Stimulated activated CD8-positive, alpha-beta memory T cell treated with anti-CD3 and anti-CD28 coated beads, Interleukin-7, amount 100 ng/mL, for 1 hour (primary cell): ENCODE measurements around the gene NDUFAF8.

Experiments
- DNase-seq, 2 donors: peaks; one replicate each; pipeline ENCODE4 v3.0.0-alpha.2; 2020; ENCODE audit warnings: low read depth in 2 of 2

NDUFAF8 gene

GRCh38 chr17:81238815-81239713, at the start of gene NDUFAF8, which contains the start of gene TEPSIN:
NDUFAF8 (plus strand) TSS chr17:81239318; CDS start chr17:81239364, 46 bp downstream.
TEPSIN (minus strand) TSS chr17:81239055; CDS start chr17:81239033, 22 bp downstream.
- DNase-seq, result peak; percentile 85 to 88

- DNase-seq, result no peak
These were observed 49.2 kb upstream of the NDUFAF8 start for GRCh38 chr17:81189670-81190530.

- no peak for DNase-seq
These were observed 48.5 kb upstream of the NDUFAF8 start for GRCh38 chr17:81190591-81190990.

GRCh38 chr17:81191116-81191515, 48.0 kb upstream of the NDUFAF8 start:
- DNase-seq, result no peak

GRCh38 chr17:81191646-81192045, 47.5 kb upstream of the NDUFAF8 start:
- DNase-seq, result no peak

- no peak for DNase-seq
These were observed 46.6 kb upstream of the NDUFAF8 start for GRCh38 chr17:81192386-81193050.

GRCh38 chr17:81193051-81193410, 46.1 kb upstream of the NDUFAF8 start:
- no peak for DNase-seq

- DNase-seq, result no peak
These were observed 45.5 kb upstream of the NDUFAF8 start for GRCh38 chr17:81193470-81194224.

- no peak for DNase-seq
These were observed 44.8 kb upstream of the NDUFAF8 start for GRCh38 chr17:81194225-81194760.

- DNase-seq, result no peak
These were observed 43.9 kb upstream of the NDUFAF8 start for GRCh38 chr17:81194941-81195901.

GRCh38 chr17:81195941-81196495, 43.1 kb upstream of the NDUFAF8 start:
- DNase-seq, result no peak

GRCh38 chr17:81196505-81197408, 42.4 kb upstream of the NDUFAF8 start:
- no peak for DNase-seq

GRCh38 chr17:81197409-81197795, 41.7 kb upstream of the NDUFAF8 start:
- DNase-seq, result no peak

GRCh38 chr17:81197831-81198490, 41.2 kb upstream of the NDUFAF8 start:
- no peak for DNase-seq

GRCh38 chr17:81198826-81199481, 40.2 kb upstream of the NDUFAF8 start:
- DNase-seq, result no peak

- DNase-seq, result no peak
These were observed 39.7 kb upstream of the NDUFAF8 start for GRCh38 chr17:81199482-81199830.

GRCh38 chr17:81200201-81200600, 38.9 kb upstream of the NDUFAF8 start:
- no peak for DNase-seq
